DND-41 (cell line): ENCODE results near the gene ACTL10.

Source experiments
- EZH2 ChIP-seq: IDR thresholded peaks from 3 replicates; pipeline ENCODE4 v1.6.1; 2012; ENCODE audit warnings: borderline replicate concordance, low read depth, mild to moderate bottlenecking, moderate library complexity, low read length, inconsistent platforms; ENCODE audit not compliant: severe bottlenecking
- TF ChIP-seq, protein P1 (sequence below): IDR thresholded peaks from 2 replicates; pipeline ENCODE4 v1.5.1; 2012; ENCODE audit warnings: borderline replicate concordance, low read length, moderate library complexity, mild to moderate bottlenecking; ENCODE audit not compliant: poor library complexity, severe bottlenecking; ENCODE audit errors: extremely low read depth

DNA sequence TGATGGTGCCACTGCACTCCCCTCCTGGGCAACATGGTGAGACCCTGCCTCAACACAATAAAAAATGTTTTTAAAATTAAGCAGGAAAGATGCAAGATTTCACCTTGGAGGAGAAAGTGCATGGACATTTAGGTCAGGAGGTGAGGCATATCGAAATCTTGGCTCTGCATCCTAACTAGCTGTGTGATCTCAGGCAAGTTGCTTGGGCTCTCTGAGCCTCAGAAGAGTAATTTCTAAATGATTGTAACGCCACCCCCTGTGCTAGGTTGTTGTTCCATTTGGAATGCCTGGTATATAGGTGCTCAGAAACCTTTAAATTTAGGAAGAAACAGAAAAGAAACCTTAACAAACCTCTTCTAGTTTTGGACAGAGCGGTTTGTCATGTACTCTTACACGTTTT is 40.6 kb upstream of the ACTL10 start:
- TF ChIP-seq EZH2, result no peak
- TF ChIP-seq, protein P1, sequence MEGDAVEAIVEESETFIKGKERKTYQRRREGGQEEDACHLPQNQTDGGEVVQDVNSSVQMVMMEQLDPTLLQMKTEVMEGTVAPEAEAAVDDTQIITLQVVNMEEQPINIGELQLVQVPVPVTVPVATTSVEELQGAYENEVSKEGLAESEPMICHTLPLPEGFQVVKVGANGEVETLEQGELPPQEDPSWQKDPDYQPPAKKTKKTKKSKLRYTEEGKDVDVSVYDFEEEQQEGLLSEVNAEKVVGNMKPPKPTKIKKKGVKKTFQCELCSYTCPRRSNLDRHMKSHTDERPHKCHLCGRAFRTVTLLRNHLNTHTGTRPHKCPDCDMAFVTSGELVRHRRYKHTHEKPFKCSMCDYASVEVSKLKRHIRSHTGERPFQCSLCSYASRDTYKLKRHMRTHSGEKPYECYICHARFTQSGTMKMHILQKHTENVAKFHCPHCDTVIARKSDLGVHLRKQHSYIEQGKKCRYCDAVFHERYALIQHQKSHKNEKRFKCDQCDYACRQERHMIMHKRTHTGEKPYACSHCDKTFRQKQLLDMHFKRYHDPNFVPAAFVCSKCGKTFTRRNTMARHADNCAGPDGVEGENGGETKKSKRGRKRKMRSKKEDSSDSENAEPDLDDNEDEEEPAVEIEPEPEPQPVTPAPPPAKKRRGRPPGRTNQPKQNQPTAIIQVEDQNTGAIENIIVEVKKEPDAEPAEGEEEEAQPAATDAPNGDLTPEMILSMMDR, result no peak
